Esophagus (tissue), 2 donors: ENCODE results near the gene ZNF618. TPM values are rescaled to one million over a fixed set of nuclear protein-coding genes. Genes with fewer than 3 reads are reported as not detected.
"Not testable (repeated sequence)": the region's sequence is repeated elsewhere in the genome, so short reads cannot be mapped to it uniquely, and the experiment has no call there.

Experiments
- H3K27ac ChIP-seq, 2 donors: one replicate each; pipeline ENCODE4 v1.5.1; 2013; ENCODE audit warnings: low read depth in 2 of 2, mild to moderate bottlenecking in 2 of 2, inconsistent platforms in 1 of 2, low read length in 1 of 2, moderate library complexity in 1 of 2
- H3K27me3 ChIP-seq, 2 donors: one replicate each; pipeline ENCODE4 v1.6.1; 2013; ENCODE audit warnings: low read length in 2 of 2, control low read depth in 1 of 2, mild to moderate bottlenecking in 1 of 2; ENCODE audit not compliant: insufficient read depth in 2 of 2, control insufficient read depth in 1 of 2
- H3K36me3 ChIP-seq, 2 donors: one replicate each; pipeline ENCODE4 v1.6.1; 2013; ENCODE audit warnings: low read length in 1 of 2; ENCODE audit not compliant: control insufficient read depth in 2 of 2, insufficient read depth in 2 of 2
- H3K4me1 ChIP-seq, 2 donors: one replicate each; pipeline ENCODE4 v1.6.1; 2013; ENCODE audit warnings: low read length in 1 of 2; ENCODE audit not compliant: control insufficient read depth in 2 of 2, insufficient read depth in 2 of 2
- H3K4me3 ChIP-seq, 2 donors: one replicate each; pipeline ENCODE4 v1.5.1; 2013; ENCODE audit warnings: low read length in 2 of 2, mild to moderate bottlenecking in 2 of 2, low read depth in 1 of 2, moderate library complexity in 1 of 2
- H3K9me3 ChIP-seq, 2 donors: one replicate each; pipeline ENCODE4 v1.6.1; 2013; ENCODE audit warnings: mild to moderate bottlenecking in 2 of 2, low read depth in 1 of 2, low read length in 1 of 2, moderate library complexity in 1 of 2; ENCODE audit not compliant: control insufficient read depth in 2 of 2, insufficient read depth in 1 of 2
- WGBS, 2 donors: extraction: QIAGEN DNeasy Blood & Tissue Kit; methylation state at CpG; one replicate each; pipeline ENCODE4 v1.1.7; 2013; 5-methylcytosine and 5-hydroxymethylcytosine counted together
- polyA plus RNA-seq, 2 donors: library from polyadenylated mRNA; stranded (reverse); fragments of 200-250 nt; gene quantifications; one replicate each; pipeline ENCODE4 v1.2.3, GENCODE V29; 2013
- donor health status: healthy with polysubstance abuse.
- donor health status: Bipolar disorder and iron deficiency.

The ZNF618 gene
- polyA plus RNA-seq, 2 donors: 0.56 to 1.0 TPM

DNA sequence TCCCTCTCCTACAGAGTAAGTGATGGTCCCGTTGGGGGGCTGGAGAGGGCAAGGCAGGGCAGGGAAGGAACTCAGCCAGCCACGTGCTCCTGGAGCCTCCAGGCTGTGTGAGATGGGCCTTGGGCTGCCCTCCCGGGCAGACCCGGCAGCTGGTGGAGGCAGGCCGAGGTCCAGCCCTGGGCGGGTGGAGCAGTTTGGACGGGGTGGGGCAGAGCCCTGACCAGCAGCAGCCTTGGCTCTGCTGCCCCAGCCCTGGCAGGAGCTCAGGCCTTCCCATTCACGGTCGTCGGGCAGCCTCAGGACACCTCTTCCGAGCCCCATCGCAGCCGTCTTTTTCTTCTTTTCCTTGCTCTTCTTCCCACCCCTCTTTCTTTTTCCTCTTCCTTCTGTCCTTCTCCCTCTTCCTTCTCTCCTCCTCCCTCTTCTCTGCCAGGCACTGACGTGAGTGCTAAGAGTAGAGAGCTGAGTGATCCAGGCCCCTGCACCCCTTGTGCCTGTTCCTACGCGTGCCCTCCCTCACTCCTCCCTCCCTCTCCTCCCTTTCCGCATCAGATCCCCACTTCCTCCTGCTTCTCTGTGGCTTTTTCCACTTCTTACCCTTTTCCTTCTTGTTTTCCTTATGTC lies 159.2 kb downstream of the ZNF618 start:
- Histone ChIP-seq H3K4me3 (no peak overlapping the region), H3K36me3 (peaks cover 0 to 2% of the 10 kb centered on the region in 2 donors), H3K27ac (no peak overlapping the region), H3K9me3 (peaks cover 0 to 3% of the 10 kb centered on the region in 2 donors), H3K4me1 (peaks cover 2 to 4% of the 10 kb centered on the region in 2 donors), H3K27me3 (no peaks in the 10 kb centered on the region)
- 86 to 88% methylated on average over 17 of the region's 17 CpGs for WGBS, 2 donors

DNA sequence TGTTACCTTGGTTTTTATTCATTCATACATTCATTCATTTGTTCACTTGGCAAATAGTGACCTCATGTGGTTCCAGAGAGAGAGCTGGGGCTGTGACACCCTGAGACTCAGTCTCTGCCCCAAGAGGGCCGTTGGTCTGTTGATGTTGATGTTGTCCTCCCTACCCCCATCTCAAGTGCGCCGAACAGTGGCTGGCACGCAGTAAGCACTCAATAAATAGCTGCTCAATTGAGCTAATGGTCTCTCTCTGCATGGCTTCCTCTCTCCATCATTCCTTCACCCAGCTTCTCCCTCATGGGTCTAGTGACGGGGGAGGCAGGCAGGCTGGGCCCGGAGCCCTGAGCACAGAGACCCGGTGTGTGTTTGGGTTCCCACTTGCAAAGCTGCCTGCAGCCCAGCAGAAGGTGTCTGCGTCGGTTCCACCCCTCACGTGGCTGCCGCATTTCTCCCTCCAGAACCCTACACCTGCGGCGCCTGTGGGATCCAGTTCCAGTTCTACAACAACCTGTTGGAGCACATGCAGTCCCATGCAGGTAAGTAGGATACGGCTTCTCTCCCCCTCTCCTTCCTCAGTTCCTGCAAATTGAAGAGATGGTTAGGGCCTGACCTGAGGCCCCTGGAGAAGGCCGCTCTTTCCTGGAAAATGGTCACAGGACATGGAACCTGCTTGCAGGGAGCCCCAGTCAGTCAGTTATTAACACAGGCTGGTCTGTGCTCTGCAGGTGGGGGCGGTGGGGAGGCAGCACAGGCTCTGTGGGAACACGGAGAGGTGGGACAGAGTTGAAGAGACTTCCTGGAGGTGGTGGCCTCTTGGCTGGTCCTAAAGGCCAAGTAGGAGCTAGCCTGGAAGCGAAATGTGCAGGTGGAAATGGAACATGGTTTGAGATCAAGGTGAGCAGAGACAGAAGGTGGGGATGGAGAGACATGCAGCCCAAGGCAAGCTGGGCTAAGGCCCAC lies 160.0 kb downstream of the ZNF618 start:
- Histone ChIP-seq H3K4me1 (peaks cover 2 to 4% of the 10 kb centered on the region in 2 donors), H3K36me3 (peaks cover 0 to 2% of the 10 kb centered on the region in 2 donors), H3K9me3 (peaks cover 0 to 3% of the 10 kb centered on the region in 2 donors), H3K4me3 (no peak overlapping the region), H3K27me3 (no peaks in the 10 kb centered on the region), H3K27ac (no peak overlapping the region)
- 95 to 97% methylated on average over 18 of the region's 18 CpGs for WGBS, 2 donors

DNA sequence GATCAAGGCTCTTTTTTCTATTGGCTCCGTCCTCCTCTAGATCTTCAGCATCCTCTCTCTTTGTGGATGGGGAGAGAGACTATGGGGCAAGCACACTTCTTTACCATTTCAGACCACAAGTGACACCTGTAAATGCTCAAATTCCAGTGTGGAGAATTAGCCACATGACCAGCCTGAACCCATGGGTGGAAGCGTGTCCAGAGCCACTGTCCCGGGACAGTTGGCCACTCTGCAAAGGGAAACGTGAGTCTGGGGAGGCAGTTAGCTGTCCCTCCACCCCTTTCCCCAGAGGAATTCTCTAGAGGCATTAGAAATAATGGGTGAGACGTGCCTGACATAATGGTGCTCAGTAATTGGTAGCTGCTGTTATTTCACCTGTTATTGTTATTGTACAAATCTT lies 161.1 kb downstream of the ZNF618 start:
- peaks cover 0 to 2% of the 10 kb centered on the region in 2 donors for H3K36me3 ChIP-seq
- 73 to 83% methylated on average over 5 of the region's 5 CpGs for WGBS, 2 donors

DNA sequence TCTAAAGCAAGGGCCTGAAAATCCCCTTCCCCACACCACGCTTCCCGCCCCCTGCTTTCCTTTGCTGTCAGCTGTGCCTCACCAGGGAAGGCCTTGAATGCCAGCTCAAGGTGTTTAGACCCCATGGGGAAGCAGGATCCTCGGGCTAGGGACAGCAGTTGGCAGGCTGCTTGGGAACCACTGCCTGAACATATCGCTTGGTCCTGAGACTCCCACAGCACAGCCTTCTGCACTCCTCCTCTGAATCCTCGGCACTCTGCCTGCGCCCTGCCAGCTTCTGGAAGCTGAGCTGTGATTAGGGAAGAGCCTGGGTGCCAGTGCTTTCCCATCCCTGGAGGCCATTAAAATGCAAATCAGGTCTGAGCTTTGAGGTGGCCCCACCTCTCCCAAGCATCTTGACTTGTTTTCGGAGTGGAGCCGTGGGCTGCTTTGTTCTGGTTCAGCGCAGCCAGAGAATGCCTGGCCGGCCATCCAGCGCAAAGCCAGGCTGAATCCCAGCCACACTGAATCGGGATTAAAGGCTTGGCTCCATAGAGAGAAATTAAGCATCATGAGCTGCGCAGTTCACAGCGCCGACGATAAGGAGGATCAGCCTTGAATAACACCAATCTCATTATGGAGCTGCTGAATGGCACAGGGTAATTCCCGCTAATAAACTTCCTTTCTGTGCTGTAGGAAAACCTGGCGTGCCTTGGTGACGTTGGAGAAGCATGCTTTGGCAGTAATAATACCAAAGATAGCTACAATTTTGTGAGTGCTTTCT lies 162.0 kb downstream of the ZNF618 start:
- peaks cover 0 to 3% of the 10 kb centered on the region in 2 donors for H3K9me3 ChIP-seq
- H3K4me1 ChIP-seq: peaks cover 2 to 4% of the 10 kb centered on the region in 2 donors
- H3K36me3 ChIP-seq: no peaks in the 10 kb centered on the region
- WGBS, 2 donors: 52 to 63% methylated on average over 18 to 19 of the region's 19 CpGs
- no peak overlapping the region for H3K27ac ChIP-seq
- no peaks in the 10 kb centered on the region for H3K27me3 ChIP-seq
- H3K4me3 ChIP-seq: no peak overlapping the region

More for the DNA sequence above, 161.1 kb downstream of the ZNF618 start:
- peaks cover 2 to 4% of the 10 kb centered on the region in 2 donors for H3K4me1 ChIP-seq
- peaks cover 0 to 3% of the 10 kb centered on the region in 2 donors for H3K9me3 ChIP-seq
- H3K27me3 ChIP-seq: no peaks in the 10 kb centered on the region
- no peak overlapping the region for H3K27ac ChIP-seq
- H3K4me3 ChIP-seq: no peak overlapping the region

DNA sequence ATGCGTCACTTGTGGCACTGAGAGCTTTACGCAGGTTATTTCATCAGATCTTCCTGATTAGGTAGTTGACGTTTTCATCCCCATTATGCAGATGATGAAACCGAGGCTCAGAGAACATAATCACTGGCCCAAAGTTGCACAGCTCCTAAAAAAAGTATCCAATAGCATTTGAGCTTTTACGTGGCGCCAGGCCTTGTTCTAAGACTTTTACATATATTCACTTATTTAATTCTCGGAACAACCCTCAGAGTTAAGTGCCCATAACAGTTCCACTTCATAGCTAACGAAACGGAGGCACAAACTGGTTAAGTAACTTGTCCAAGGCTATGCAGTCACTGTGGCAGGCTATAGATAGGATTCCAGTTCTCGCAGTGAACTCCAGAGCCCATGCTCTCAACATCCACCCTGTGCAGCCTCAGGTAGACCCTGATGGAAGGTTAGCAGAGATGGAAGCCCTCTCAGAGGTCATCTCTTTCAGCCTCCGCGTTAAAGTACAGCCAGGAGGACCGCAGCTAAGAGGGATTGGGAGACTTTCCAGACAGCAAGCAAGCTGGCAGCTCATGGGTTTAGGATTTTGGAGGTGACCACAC lies 162.7 kb downstream of the ZNF618 start:
- Histone ChIP-seq H3K4me3 (no peak overlapping the region), H3K4me1 (peaks cover 2 to 4% of the 10 kb centered on the region in 2 donors), H3K9me3 (peaks cover 0 to 3% of the 10 kb centered on the region in 2 donors), H3K36me3 (no peaks in the 10 kb centered on the region), H3K27ac (no peak overlapping the region), H3K27me3 (no peaks in the 10 kb centered on the region)
- 69 to 70% methylated on average over 13 of the region's 13 CpGs for WGBS, 2 donors

DNA sequence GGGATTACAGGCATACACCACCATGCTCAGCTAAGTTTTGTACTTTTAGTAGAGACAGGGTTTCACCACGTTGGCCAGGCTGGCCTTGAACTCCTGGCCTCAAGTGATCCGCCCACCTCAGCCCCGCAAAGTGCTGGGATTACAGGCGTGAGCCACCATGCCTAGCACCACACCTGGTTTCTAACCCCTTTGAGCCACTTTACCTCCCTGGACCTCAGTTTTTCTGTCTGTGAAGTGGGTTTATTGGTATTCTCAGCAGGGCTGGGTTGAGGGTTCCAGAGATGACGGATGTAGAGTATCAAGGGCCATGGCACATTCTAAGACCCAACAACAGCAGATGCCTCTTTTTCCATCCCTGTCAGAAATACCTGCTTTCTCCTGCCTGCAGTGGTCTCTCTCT lies 163.4 kb downstream of the ZNF618 start:
- no peak overlapping the region for H3K27ac ChIP-seq
- H3K36me3 ChIP-seq: no peaks in the 10 kb centered on the region
- peaks cover 0 to 3% of the 10 kb centered on the region in 2 donors for H3K9me3 ChIP-seq
- H3K4me3 ChIP-seq: no peak overlapping the region
- no peaks in the 10 kb centered on the region for H3K27me3 ChIP-seq
- WGBS, 2 donors: 88% methylated on average over 5 of the region's 5 CpGs
- peaks cover 2 to 4% of the 10 kb centered on the region in 2 donors for H3K4me1 ChIP-seq

DNA sequence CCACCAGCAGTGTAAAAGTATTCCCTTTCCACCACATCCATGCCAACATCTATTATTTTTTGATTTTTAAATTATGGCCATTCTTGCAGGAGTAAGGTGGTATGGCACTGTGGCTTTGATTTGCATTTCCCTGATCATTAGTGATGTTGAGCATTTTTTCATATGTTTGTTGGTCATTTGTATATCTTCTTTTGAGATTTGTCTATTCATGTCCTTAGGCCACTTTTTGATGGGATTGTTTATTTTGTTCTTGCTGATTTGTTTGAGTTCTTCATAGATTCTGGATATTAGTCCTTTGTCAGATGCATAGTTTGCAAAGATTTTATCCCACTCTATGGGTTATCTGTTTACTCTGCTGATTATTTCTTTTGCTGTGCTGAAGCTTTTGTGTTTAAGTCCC lies 167.6 kb downstream of the ZNF618 start:
- H3K27ac ChIP-seq, H3K4me1 ChIP-seq, H3K4me3 ChIP-seq, H3K9me3 ChIP-seq, H3K27me3 ChIP-seq, H3K36me3 ChIP-seq: not testable (repeated sequence)

DNA sequence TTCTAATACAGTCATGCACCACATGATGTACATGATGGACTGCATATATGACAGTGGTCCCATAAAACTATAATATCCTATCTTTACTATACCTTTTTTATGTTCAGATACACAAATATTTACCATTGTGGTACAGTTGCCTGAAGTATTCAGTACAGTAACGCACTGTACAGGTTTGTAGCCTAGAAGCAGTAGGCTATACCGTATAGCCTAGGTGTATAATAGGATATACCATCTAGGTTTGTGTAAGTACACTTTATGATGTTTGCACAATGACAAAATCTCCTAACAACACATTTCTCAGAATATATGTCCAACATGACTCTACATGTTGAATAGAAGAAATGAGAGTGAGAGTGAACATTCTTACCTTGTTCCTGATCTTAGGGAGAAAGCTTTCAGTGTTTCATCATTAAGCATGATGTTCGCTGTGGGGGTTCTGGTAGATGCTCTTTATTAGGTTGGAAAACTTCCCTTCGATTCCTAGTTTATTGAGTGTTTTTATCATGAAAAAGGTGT lies 170.2 kb downstream of the ZNF618 start:
- Histone ChIP-seq H3K36me3 (peaks cover 0 to 14% of the 10 kb centered on the region in 2 donors), H3K4me3 (no peak overlapping the region), H3K27ac (no peak overlapping the region), H3K9me3 (peaks cover 0 to 5% of the 10 kb centered on the region in 2 donors), H3K27me3 (no peaks in the 10 kb centered on the region), H3K4me1 (no peaks in the 10 kb centered on the region)
- 86 to 95% methylated on average over 4 of the region's 4 CpGs for WGBS, 2 donors

DNA sequence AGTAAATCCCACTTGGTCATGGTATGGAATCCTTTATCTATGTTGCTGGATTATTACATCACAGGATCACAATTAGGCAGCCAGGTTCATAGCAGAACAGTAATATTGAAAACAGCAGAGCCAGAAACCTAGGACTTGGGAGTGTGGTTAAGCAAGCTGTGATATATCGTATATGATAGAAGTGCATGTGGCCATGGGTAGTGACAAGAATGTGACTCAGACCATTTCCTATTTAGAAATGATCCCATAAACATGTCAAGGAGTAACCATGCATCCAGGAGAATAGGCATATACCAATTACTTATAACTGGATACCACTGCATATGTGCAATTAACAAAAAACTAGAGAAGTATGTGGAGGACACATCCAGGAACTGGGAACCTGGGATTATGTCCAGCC lies 170.8 kb downstream of the ZNF618 start:
- Histone ChIP-seq H3K4me3 (no peak overlapping the region), H3K4me1 (no peaks in the 10 kb centered on the region), H3K9me3 (peaks cover 0 to 5% of the 10 kb centered on the region in 2 donors), H3K27ac (no peak overlapping the region), H3K36me3 (peaks cover 0 to 14% of the 10 kb centered on the region in 2 donors), H3K27me3 (no peaks in the 10 kb centered on the region)
- WGBS, 2 donors: 85 to 90% methylated on average over 1 of the region's 1 CpG
